ENCODE results near the gene GATB.

Gene GATB

GRCh38 chr4:151663109-151663508, 97.7 kb downstream of the GATB start:
- Mint-ChIP-seq H3K4me1 (ENCODE audit: low read depth) (peaks cover 9% of the 10 kb centered on the region), H3K9me3 (no peaks in the 10 kb centered on the region), H3K36me3 (ENCODE audit: low read depth) (no peaks in the 10 kb centered on the region), H3K27ac (no peak overlapping the region), H3K27me3 (peaks cover 1% of the 10 kb centered on the region), H3K4me3 (no peak overlapping the region)
- intact Hi-C loops (cut with micrococcal nuclease) = no loop called here

DNA sequence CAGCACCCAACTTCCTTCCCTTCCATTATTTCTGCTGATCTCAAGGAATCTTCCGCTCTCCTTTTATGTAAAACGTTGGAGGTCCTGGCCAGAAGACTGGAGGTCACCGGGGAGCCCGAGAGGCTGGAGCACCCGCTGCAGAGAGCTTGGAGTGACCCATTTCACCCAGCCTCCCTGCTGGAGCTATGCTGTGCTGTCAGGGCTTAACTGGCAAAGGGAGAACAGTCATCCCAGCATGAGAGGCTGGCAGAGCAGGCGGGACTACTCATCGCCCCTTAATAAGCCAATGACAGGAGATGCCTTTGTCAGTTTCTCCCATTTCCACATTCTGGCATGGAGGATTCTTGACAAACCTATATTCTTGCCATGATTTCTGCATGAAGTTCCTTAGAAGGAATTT, 98.9 kb downstream of the GATB start:
- Mint-ChIP-seq H3K9me3 (no peaks in the 10 kb centered on the region), H3K27me3 (peaks cover 1% of the 10 kb centered on the region), H3K36me3 (ENCODE audit: low read depth) (no peaks in the 10 kb centered on the region), H3K27ac (no peak overlapping the region), H3K4me3 (no peak overlapping the region), H3K4me1 (ENCODE audit: low read depth) (peaks cover 9% of the 10 kb centered on the region)
- intact Hi-C loops (cut with micrococcal nuclease) = no loop called here

DNA sequence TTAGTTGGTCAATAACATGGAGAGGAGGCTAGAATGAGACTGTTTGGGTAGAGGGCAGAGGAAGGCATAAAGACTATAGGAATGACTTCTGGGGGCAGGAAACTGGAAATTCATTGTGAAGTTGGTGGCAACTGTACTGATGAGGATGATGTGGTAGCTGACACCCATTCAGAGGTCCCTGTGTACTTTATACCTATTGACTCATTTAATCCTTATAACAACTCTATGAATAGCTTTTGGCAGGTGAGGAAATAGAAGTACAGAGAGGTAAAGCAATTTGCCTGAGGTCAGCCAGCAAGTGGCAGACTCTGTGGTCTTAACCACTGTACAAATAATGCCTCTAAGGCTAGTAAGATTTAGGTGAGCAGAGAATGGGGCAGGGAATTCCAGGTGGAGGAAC, 100.1 kb downstream of the GATB start:
- Mint-ChIP-seq H3K4me3 (no peak overlapping the region), H3K4me1 (ENCODE audit: low read depth) (peaks cover 9% of the 10 kb centered on the region), H3K27ac (no peak overlapping the region), H3K27me3 (peaks cover 1% of the 10 kb centered on the region), H3K36me3 (ENCODE audit: low read depth) (no peaks in the 10 kb centered on the region), H3K9me3 (no peaks in the 10 kb centered on the region)
- intact Hi-C loops (cut with micrococcal nuclease) = no loop called here

GRCh38 chr4:151659601-151660364, 101.0 kb downstream of the GATB start:
- Mint-ChIP-seq H3K36me3 (ENCODE audit: low read depth) (no peaks in the 10 kb centered on the region), H3K27ac (no peak overlapping the region), H3K4me1 (ENCODE audit: low read depth) (no peaks in the 10 kb centered on the region), H3K27me3 (peaks cover 1% of the 10 kb centered on the region), H3K9me3 (no peaks in the 10 kb centered on the region), H3K4me3 (no peak overlapping the region)
- intact Hi-C loops (cut with micrococcal nuclease) = no loop called here

DNA sequence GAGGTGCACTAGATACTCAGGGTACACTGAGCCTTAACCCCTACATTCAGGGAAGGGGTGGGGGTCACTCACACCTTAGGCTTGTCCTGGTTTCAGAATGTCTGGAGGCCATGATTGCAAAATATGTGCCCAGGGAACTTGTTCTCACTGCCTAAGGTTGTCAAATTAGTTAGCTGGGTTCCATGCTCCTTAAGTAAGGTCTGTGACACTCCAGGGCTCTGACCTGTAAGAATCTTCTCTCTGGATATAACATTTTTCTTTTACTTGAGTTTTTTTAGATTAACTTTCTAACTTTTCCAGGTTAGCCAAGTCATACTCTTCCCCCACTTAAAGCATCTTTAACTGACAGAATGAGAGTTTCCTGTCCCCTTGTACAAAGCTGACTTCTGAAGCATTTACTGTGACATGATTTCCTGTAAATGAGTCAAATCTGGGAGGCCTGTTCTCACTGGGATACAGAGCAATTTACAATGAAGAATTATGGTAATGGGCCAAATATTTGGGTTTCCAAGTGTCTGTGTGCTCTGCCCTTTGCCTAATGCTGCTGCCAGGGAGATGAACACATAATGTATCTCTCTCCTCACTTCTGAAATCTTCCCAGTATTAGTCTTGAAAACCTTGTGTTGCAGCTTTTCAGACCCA, 101.7 kb downstream of the GATB start:
- H3K36me3 Mint-ChIP-seq (ENCODE audit: low read depth) = no peaks in the 10 kb centered on the region
- H3K27ac Mint-ChIP-seq = no peak overlapping the region
- H3K4me3 Mint-ChIP-seq = no peak overlapping the region
- H3K4me1 Mint-ChIP-seq (ENCODE audit: low read depth) = no peaks in the 10 kb centered on the region
- intact Hi-C loops (cut with micrococcal nuclease) = no loop called here
- H3K9me3 Mint-ChIP-seq = no peaks in the 10 kb centered on the region
- H3K27me3 Mint-ChIP-seq = peaks cover 1% of the 10 kb centered on the region

GRCh38 chr4:151657896-151658295, 102.9 kb downstream of the GATB start:
- Mint-ChIP-seq H3K4me1 (ENCODE audit: low read depth) (no peaks in the 10 kb centered on the region), H3K27ac (no peak overlapping the region), H3K36me3 (ENCODE audit: low read depth) (no peaks in the 10 kb centered on the region), H3K27me3 (peaks cover 3% of the 10 kb centered on the region), H3K9me3 (no peaks in the 10 kb centered on the region), H3K4me3 (no peak overlapping the region)
- intact Hi-C loops (cut with micrococcal nuclease) = no loop called here

DNA sequence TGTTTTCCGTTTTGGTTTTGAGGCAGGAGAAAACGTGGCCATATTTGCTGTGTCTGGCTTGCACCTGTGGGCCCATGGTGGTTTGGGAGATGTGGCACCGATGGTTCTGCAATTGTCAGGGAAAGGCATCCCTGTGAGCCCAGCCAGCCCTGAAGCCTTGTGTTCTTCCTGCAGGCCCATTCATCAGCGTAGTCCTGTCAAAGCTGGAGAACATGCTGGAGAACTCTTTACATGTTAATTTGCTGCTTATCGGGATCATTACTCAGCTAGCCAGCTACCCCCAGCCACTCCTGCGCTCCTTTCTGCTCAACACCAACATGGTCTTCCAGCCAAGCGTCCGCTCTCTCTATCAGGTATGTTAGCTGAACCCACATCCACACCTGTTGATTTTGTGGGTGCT, 104.7 kb downstream of the GATB start:
- H3K36me3 Mint-ChIP-seq (ENCODE audit: low read depth) = no peaks in the 10 kb centered on the region

GRCh38 chr4:151653548-151653918, 107.3 kb downstream of the GATB start:
- Mint-ChIP-seq H3K9me3 (no peaks in the 10 kb centered on the region), H3K27ac (no peak overlapping the region), H3K4me1 (ENCODE audit: low read depth) (no peaks in the 10 kb centered on the region), H3K27me3 (peaks cover 9% of the 10 kb centered on the region), H3K36me3 (ENCODE audit: low read depth) (no peaks in the 10 kb centered on the region), H3K4me3 (no peak overlapping the region)
- intact Hi-C loops (cut with micrococcal nuclease) = no loop called here

More for the DNA sequence above, 104.7 kb downstream of the GATB start:
- intact Hi-C loops (cut with micrococcal nuclease) = no loop called here
- peaks cover 11% of the 10 kb centered on the region for H3K27me3 Mint-ChIP-seq
- H3K4me3 Mint-ChIP-seq = no peak overlapping the region
- H3K4me1 Mint-ChIP-seq (ENCODE audit: low read depth) = no peaks in the 10 kb centered on the region
- H3K9me3 Mint-ChIP-seq = no peaks in the 10 kb centered on the region
- H3K27ac Mint-ChIP-seq = no peak overlapping the region

- Mint-ChIP-seq H3K4me1 (ENCODE audit: low read depth) (no peaks in the 10 kb centered on the region), H3K27me3 (peaks cover 9% of the 10 kb centered on the region), H3K27ac (no peak overlapping the region), H3K9me3 (no peaks in the 10 kb centered on the region), H3K36me3 (ENCODE audit: low read depth) (no peaks in the 10 kb centered on the region), H3K4me3 (no peak overlapping the region)
- intact Hi-C loops (cut with micrococcal nuclease) = no loop called here
Observed at GRCh38 chr4:151652841-151653547, 107.8 kb downstream of the GATB start.

DNA sequence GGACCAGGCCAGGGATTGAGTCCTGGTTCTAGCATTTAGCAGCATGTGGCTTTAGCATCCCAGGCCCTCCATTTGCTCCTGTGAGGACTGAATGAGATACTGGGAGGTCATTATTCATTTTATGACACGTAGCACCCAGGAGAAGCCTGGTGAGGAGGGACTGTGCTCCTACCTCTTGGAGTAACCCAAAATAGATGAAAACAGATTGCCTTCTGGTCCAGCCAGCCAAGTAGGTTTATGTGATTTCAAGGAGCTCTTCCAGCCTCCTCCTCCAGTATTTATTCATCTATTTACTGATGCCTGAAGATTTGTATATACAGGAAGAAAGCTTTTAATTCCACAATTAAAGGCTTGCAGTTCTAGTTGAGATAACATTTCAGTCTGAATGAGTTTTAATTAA, 109.3 kb downstream of the GATB start:
- Mint-ChIP-seq H3K27ac (no peak overlapping the region), H3K4me1 (ENCODE audit: low read depth) (no peaks in the 10 kb centered on the region), H3K36me3 (ENCODE audit: low read depth) (no peaks in the 10 kb centered on the region), H3K9me3 (no peaks in the 10 kb centered on the region), H3K4me3 (no peak overlapping the region), H3K27me3 (peaks cover 11% of the 10 kb centered on the region)
- intact Hi-C loops (cut with micrococcal nuclease) = no loop called here

- H3K9me3 Mint-ChIP-seq = no peaks in the 10 kb centered on the region
- H3K27me3 Mint-ChIP-seq = peaks cover 13% of the 10 kb centered on the region
- intact Hi-C loops (cut with micrococcal nuclease) = no loop called here
- no peak overlapping the region for H3K27ac Mint-ChIP-seq
- no peak overlapping the region for H3K4me3 Mint-ChIP-seq
- H3K4me1 Mint-ChIP-seq (ENCODE audit: low read depth) = no peaks in the 10 kb centered on the region
- no peaks in the 10 kb centered on the region for H3K36me3 Mint-ChIP-seq (ENCODE audit: low read depth)
Observed at GRCh38 chr4:151649479-151649878, 111.3 kb downstream of the GATB start.

DNA sequence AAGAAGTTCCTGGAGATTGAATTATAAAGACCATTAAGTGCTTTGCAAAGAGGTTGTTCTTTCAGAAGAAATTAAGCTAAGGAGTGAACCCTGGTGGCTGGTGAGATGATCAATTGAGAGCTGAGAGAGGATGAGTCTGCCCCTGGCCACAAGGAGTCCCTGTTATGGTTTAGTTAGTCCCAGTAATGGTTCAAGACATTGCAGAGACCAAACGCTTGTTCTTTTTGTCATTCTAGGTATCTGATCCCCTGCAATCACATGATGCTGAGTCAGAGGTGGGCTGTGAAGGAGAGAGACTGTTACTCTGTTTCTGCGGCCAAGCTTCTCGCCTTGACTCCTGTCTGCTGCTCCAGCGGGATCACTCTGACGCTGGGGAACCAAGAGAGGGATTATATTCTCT, 114.5 kb downstream of the GATB start:
- Mint-ChIP-seq H3K4me1 (ENCODE audit: low read depth) (peaks cover under 1% of the 10 kb centered on the region), H3K4me3 (no peak overlapping the region), H3K9me3 (no peaks in the 10 kb centered on the region), H3K36me3 (ENCODE audit: low read depth) (no peaks in the 10 kb centered on the region), H3K27me3 (peaks cover 6% of the 10 kb centered on the region), H3K27ac (no peak overlapping the region)
- intact Hi-C loops (cut with micrococcal nuclease) = no loop called here

- intact Hi-C loops (cut with micrococcal nuclease) = no loop called here
- H3K9me3 Mint-ChIP-seq = no peaks in the 10 kb centered on the region
- H3K4me3 Mint-ChIP-seq = no peak overlapping the region
- no peaks in the 10 kb centered on the region for H3K36me3 Mint-ChIP-seq (ENCODE audit: low read depth)
- no peak overlapping the region for H3K27ac Mint-ChIP-seq
- H3K27me3 Mint-ChIP-seq = peaks cover 4% of the 10 kb centered on the region
- H3K4me1 Mint-ChIP-seq (ENCODE audit: low read depth) = peaks cover 5% of the 10 kb centered on the region
Observed at GRCh38 chr4:151644622-151645021, 116.2 kb downstream of the GATB start.

- H3K27ac Mint-ChIP-seq = no peak overlapping the region
- H3K36me3 Mint-ChIP-seq (ENCODE audit: low read depth) = no peaks in the 10 kb centered on the region
- no peaks in the 10 kb centered on the region for H3K9me3 Mint-ChIP-seq
- intact Hi-C loops (cut with micrococcal nuclease) = no loop called here
- peaks cover 4% of the 10 kb centered on the region for H3K27me3 Mint-ChIP-seq
- no peak overlapping the region for H3K4me3 Mint-ChIP-seq
- H3K4me1 Mint-ChIP-seq (ENCODE audit: low read depth) = peaks cover 5% of the 10 kb centered on the region
Observed at GRCh38 chr4:151643564-151643963, 117.2 kb downstream of the GATB start.

All from dendritic cell treated with granulocyte-macrophage colony-stimulating factor and Interleukin-4, amounts not matched to agents 40 ng/mL and 50 ng/mL, for 4 days (primary cell).